Liver (tissue), 9 donors: Measurements from ENCODE around the gene FAM200C. TPM values are rescaled to one million over a fixed set of nuclear protein-coding genes. Genes with fewer than 3 reads are reported as not detected.

ENCODE experiments used
- DNase-seq: peaks from one replicate; pipeline ENCODE4 v3.0.0-alpha.2; 2017; ENCODE audit warnings: low spot score
- H3K27ac ChIP-seq, 2 donors: one replicate each; pipeline ENCODE4 v1.7.0; 2013; ENCODE audit warnings: inconsistent platforms in 2 of 2, low read length in 2 of 2, control low read depth in 1 of 2, low read depth in 1 of 2, mild to moderate bottlenecking in 1 of 2
- H3K27me3 ChIP-seq, 4 donors: one replicate each; pipeline versions ENCODE4 v1.6.1 to v1.7.0; 2013; ENCODE audit warnings: low read length in 3 of 4, inconsistent platforms in 1 of 4, mild to moderate bottlenecking in 1 of 4, moderate library complexity in 1 of 4; ENCODE audit not compliant: control insufficient read depth in 4 of 4, insufficient read depth in 4 of 4
- H3K36me3 ChIP-seq, 4 donors: one replicate each; pipeline versions ENCODE4 v1.6.1 to v1.7.0; 2013; ENCODE audit warnings: low read length in 3 of 4, mild to moderate bottlenecking in 3 of 4, low read depth in 1 of 4, moderate library complexity in 1 of 4; ENCODE audit not compliant: control insufficient read depth in 4 of 4, insufficient read depth in 3 of 4
- H3K4me1 ChIP-seq, 4 donors: one replicate each; pipeline versions ENCODE4 v1.6.1 to v1.7.0; 2013; ENCODE audit warnings: low read length in 3 of 4, mild to moderate bottlenecking in 3 of 4, moderate library complexity in 1 of 4; ENCODE audit not compliant: control insufficient read depth in 4 of 4, insufficient read depth in 4 of 4
- H3K4me3 ChIP-seq, 3 donors: one replicate each; pipeline versions ENCODE4 v1.6.1 to v1.7.0; 2013; ENCODE audit warnings: low read length in 3 of 3, control low read depth in 1 of 3, low read depth in 1 of 3, mild to moderate bottlenecking in 1 of 3
- H3K9ac ChIP-seq, 2 donors: one replicate each; pipeline ENCODE4 v1.7.0; 2013; ENCODE audit warnings: low read length in 2 of 2, mild to moderate bottlenecking in 2 of 2, moderate library complexity in 2 of 2, control low read depth in 1 of 2, low read depth in 1 of 2
- H3K9me3 ChIP-seq, 4 donors: one replicate each; pipeline versions ENCODE4 v1.6.1 to v1.7.0; 2013; ENCODE audit warnings: low read length in 3 of 4; ENCODE audit not compliant: control insufficient read depth in 4 of 4
- EGR1 ChIP-seq, 2 donors: IDR thresholded peaks; 2 replicates each; pipeline ENCODE4 v1.6.1; 2016 to 2018; ENCODE audit warnings: antibody characterized with exemption in 2 of 2, low read depth in 2 of 2
- FOXA1 ChIP-seq: IDR thresholded peaks from 2 replicates; pipeline ENCODE4 v1.6.1; 2016; ENCODE audit warnings: antibody characterized with exemption
- FOXA2 ChIP-seq: IDR thresholded peaks from 2 replicates; pipeline ENCODE4 v1.6.1; 2016; ENCODE audit warnings: antibody characterized with exemption
- HNF4A ChIP-seq, 2 donors: conservative IDR thresholded peaks; 2 replicates each; pipeline ENCODE4 v1.6.1; 2016; ENCODE audit warnings: antibody characterized with exemption in 2 of 2, mild to moderate bottlenecking in 2 of 2
- HNF4G ChIP-seq: IDR thresholded peaks from 2 replicates; pipeline ENCODE4 v1.6.1; 2016; ENCODE audit warnings: antibody characterized with exemption
- RAD21 ChIP-seq, 2 donors: IDR thresholded peaks; 2 replicates each; pipeline ENCODE4 v1.6.1; 2016; ENCODE audit warnings: antibody characterized with exemption in 2 of 2, mild to moderate bottlenecking in 2 of 2
- RXRA ChIP-seq, 2 donors: IDR thresholded peaks; 2 replicates each; pipeline ENCODE4 v1.6.1; 2017 to 2018; ENCODE audit warnings: antibody characterized with exemption in 2 of 2, mild to moderate bottlenecking in 1 of 2
- SP1 ChIP-seq: IDR thresholded peaks from 2 replicates; pipeline ENCODE4 v1.6.1; 2018; ENCODE audit warnings: antibody characterized with exemption, mild to moderate bottlenecking
- TAF1 ChIP-seq: conservative IDR thresholded peaks from 2 replicates; pipeline ENCODE4 v1.6.1; 2016; ENCODE audit warnings: antibody characterized with exemption, mild to moderate bottlenecking
- YY1 ChIP-seq: IDR thresholded peaks from 2 replicates; pipeline ENCODE4 v1.6.1; 2016; ENCODE audit warnings: antibody characterized with exemption, mild to moderate bottlenecking
- whole genome bisulfite sequencing: extraction: QIAGEN DNeasy Blood & Tissue Kit; methylation state at CpG from one replicate; pipeline ENCODE4 v1.1.7; 2013; 5-methylcytosine and 5-hydroxymethylcytosine counted together
- polyA plus RNA-seq, 2 donors: library from polyadenylated mRNA; stranded (reverse) in 1 of 2; unstranded in 1 of 2; fragments of 200-250 nt in 1 of 2; fragments of >200 nt in 1 of 2; fragmentation: Nextera tagmentation in 1 of 2; extraction: Ambion mirVana in 1 of 2; gene quantifications; one replicate each; pipeline versions ENCODE4 v1.2.1 to v1.2.3, GENCODE V29; 2013 to 2015
- total RNA-seq, 2 donors: library from RNA; depleted of rRNA; stranded (reverse); fragments of >200 nt; gene quantifications; one replicate each; pipeline ENCODE4 v1.2.3, GENCODE V29; 2014
- TF ChIP-seq, protein P1 (sequence below): IDR thresholded peaks from 2 replicates; pipeline ENCODE4 v1.6.1; 2016; ENCODE audit warnings: antibody characterized with exemption
- TF ChIP-seq, protein P2 (sequence below): IDR thresholded peaks from 2 replicates; pipeline ENCODE4 v1.6.1; 2016; ENCODE audit warnings: antibody characterized with exemption
- TF ChIP-seq, protein P3 (sequence below): IDR thresholded peaks from 2 replicates; pipeline ENCODE4 v1.6.1; 2016; ENCODE audit warnings: antibody characterized with exemption
- TF ChIP-seq, protein P4 (sequence below): IDR thresholded peaks from 2 replicates; pipeline ENCODE4 v1.6.1; 2016; ENCODE audit warnings: antibody characterized with exemption, mild to moderate bottlenecking
- donor health status: healthy.
- donor health status: healthy.
- donor health status: healthy.
- donor health status: healthy.
- donor health status: healthy.

Gene FAM200C
- total and polyA plus RNA-seq, 4 donors, result 0.57 to 2.9 (median 1.3) TPM

DNA sequence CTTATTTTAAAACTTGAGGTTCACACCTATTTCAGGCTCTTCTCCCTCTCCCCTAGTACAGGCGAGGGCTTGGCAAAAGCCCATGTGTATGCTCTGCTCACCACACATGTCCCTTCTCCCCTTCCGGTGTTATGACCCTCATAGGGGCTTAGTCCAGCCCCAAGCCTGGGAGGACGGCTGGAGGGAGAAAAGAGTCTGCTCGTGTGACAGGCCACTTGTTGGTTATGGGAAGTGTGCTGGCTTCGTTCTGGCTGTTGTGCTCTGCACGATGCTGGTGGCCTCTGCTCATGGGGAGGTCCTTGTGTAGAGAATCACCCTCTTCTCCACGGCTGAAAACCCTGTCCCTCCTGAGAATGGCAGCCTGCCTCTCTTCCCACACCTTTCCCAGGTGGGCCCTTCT, 32.9 kb upstream of the FAM200C start (continued):
- TF ChIP-seq HNF4G, result no peak
- no peak for TF ChIP-seq RXRA (IDR thresholded peaks at IDR 0.05)
- TF ChIP-seq, protein P1, sequence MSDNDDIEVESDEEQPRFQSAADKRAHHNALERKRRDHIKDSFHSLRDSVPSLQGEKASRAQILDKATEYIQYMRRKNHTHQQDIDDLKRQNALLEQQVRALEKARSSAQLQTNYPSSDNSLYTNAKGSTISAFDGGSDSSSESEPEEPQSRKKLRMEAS, result no peak
- no peak for TF ChIP-seq FOXA1
- TF ChIP-seq TAF1, result no peak
- TF ChIP-seq, protein P2, sequence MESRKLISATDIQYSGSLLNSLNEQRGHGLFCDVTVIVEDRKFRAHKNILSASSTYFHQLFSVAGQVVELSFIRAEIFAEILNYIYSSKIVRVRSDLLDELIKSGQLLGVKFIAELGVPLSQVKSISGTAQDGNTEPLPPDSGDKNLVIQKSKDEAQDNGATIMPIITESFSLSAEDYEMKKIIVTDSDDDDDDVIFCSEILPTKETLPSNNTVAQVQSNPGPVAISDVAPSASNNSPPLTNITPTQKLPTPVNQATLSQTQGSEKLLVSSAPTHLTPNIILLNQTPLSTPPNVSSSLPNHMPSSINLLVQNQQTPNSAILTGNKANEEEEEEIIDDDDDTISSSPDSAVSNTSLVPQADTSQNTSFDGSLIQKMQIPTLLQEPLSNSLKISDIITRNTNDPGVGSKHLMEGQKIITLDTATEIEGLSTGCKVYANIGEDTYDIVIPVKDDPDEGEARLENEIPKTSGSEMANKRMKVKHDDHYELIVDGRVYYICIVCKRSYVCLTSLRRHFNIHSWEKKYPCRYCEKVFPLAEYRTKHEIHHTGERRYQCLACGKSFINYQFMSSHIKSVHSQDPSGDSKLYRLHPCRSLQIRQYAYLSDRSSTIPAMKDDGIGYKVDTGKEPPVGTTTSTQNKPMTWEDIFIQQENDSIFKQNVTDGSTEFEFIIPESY, result no peak
- no peak for TF ChIP-seq RAD21 (IDR thresholded peaks at IDR 0.05)

DNA sequence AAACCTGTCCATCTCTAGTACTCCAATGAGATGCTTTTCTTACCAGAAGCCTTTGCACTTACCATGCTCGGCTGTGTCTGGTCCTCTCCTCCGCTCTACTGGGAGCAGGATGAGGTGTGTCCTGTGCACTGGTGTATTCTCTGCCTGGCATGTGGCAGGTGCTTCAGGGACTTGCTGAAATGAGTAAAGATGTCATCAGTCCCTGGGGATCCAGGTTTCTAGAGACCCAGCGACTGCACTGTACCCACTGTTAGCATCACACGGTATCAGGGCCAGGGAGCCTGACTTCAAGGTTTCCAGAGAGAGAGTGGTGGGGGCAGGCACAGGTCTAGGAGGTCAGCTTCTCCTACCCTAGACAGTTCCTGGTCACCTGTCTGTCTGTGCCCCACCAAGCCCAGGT, 32.3 kb upstream of the FAM200C start:
- no peak overlapping the region for H3K9ac ChIP-seq
- H3K27me3 ChIP-seq, result no peaks in the 10 kb centered on the region
- WGBS, result 95% methylated on average over 4 of the region's 4 CpGs
- no peaks in the 10 kb centered on the region for H3K36me3 ChIP-seq
- no peaks in the 10 kb centered on the region for H3K9me3 ChIP-seq
- no peak overlapping the region for H3K4me3 ChIP-seq
- H3K4me1 ChIP-seq, result no peaks in the 10 kb centered on the region
- no peak for DNase-seq
- TF ChIP-seq FOXA2 (no peak), YY1 (no peak), HNF4G (no peak), EGR1 (IDR thresholded peaks at IDR 0.05; ENCODE audit: low read depth in 2 of 2) (no peak), HNF4A (conservative IDR thresholded peaks at IDR 0.05) (no peak)
- TF ChIP-seq, protein P3, sequence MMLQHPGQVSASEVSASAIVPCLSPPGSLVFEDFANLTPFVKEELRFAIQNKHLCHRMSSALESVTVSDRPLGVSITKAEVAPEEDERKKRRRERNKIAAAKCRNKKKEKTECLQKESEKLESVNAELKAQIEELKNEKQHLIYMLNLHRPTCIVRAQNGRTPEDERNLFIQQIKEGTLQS, result no peak
- TF ChIP-seq, protein P4, sequence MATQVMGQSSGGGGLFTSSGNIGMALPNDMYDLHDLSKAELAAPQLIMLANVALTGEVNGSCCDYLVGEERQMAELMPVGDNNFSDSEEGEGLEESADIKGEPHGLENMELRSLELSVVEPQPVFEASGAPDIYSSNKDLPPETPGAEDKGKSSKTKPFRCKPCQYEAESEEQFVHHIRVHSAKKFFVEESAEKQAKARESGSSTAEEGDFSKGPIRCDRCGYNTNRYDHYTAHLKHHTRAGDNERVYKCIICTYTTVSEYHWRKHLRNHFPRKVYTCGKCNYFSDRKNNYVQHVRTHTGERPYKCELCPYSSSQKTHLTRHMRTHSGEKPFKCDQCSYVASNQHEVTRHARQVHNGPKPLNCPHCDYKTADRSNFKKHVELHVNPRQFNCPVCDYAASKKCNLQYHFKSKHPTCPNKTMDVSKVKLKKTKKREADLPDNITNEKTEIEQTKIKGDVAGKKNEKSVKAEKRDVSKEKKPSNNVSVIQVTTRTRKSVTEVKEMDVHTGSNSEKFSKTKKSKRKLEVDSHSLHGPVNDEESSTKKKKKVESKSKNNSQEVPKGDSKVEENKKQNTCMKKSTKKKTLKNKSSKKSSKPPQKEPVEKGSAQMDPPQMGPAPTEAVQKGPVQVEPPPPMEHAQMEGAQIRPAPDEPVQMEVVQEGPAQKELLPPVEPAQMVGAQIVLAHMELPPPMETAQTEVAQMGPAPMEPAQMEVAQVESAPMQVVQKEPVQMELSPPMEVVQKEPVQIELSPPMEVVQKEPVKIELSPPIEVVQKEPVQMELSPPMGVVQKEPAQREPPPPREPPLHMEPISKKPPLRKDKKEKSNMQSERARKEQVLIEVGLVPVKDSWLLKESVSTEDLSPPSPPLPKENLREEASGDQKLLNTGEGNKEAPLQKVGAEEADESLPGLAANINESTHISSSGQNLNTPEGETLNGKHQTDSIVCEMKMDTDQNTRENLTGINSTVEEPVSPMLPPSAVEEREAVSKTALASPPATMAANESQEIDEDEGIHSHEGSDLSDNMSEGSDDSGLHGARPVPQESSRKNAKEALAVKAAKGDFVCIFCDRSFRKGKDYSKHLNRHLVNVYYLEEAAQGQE, result no peak
- no peak overlapping the region for H3K27ac ChIP-seq

DNA sequence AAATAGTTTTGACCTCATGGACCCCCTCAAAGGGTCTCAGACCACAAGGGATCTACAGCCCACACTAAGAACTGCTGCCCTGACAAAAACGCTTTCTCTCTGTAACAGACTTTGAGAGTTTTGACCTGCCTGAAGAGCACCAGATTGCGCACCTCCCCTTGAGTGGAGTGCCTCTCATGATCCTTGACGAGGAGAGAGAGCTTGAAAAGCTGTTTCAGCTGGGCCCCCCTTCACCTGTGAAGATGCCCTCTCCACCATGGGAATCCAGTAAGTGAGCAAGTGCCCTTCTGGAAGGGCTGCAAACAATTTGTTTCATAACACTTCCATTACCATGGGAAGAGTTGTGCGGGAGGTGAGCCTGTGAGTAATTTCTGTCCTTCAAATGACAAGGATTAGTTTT, 27.8 kb upstream of the FAM200C start:
- no peaks in the 10 kb centered on the region for H3K27me3 ChIP-seq
- 99% methylated on average over 4 of the region's 4 CpGs for WGBS
- H3K4me3 ChIP-seq, result no peak overlapping the region
- H3K36me3 ChIP-seq, result no peaks in the 10 kb centered on the region
- H3K4me1 ChIP-seq, result no peaks in the 10 kb centered on the region
- no peak for DNase-seq
- no peak overlapping the region for H3K9ac ChIP-seq
- no peaks in the 10 kb centered on the region for H3K9me3 ChIP-seq
- H3K27ac ChIP-seq, result no peak overlapping the region
- no peak for TF ChIP-seq HNF4G
- TF ChIP-seq, protein P2, result no peak
- no peak for TF ChIP-seq RAD21 (IDR thresholded peaks at IDR 0.05)
- TF ChIP-seq EGR1 (IDR thresholded peaks at IDR 0.05; ENCODE audit: low read depth in 2 of 2), result no peak
- no peak for TF ChIP-seq SP1
- no peak for TF ChIP-seq FOXA1
